Aorta (tissue), 5 donors: ENCODE data around the gene PDE8A. TPM values are rescaled to one million over a fixed set of nuclear protein-coding genes. Genes with fewer than 3 reads are reported as not detected.

ENCODE experiments used
- ATAC-seq: fragments of 200-7000 bp; cut with Tn5 transposase; one replicate; pipeline ENCODE4 v1.9.1; 2022; ENCODE audit warnings: moderate library complexity; ENCODE audit not compliant: low FRiP score
- DNase-seq, 2 donors: peaks; one replicate each; pipeline ENCODE4 v3.0.0-alpha.2; 2020
- H3K27ac ChIP-seq, 2 donors: one replicate each; pipeline ENCODE4 v1.5.1; 2013; ENCODE audit warnings: low read length in 2 of 2, mild to moderate bottlenecking in 2 of 2, moderate library complexity in 2 of 2, control low read depth in 1 of 2, inconsistent platforms in 1 of 2, low read depth in 1 of 2
- H3K27me3 ChIP-seq, 2 donors: one replicate each; pipeline ENCODE4 v1.6.1; 2013; ENCODE audit warnings: control low read depth in 1 of 2, low read length in 1 of 2, mild to moderate bottlenecking in 1 of 2, moderate library complexity in 1 of 2; ENCODE audit not compliant: insufficient read depth in 2 of 2, control insufficient read depth in 1 of 2
- H3K36me3 ChIP-seq, 2 donors: one replicate each; pipeline ENCODE4 v1.6.1; 2013; ENCODE audit warnings: control low read depth in 1 of 2, low read length in 1 of 2, mild to moderate bottlenecking in 1 of 2; ENCODE audit not compliant: insufficient read depth in 2 of 2, control insufficient read depth in 1 of 2
- H3K4me1 ChIP-seq, 2 donors: one replicate each; pipeline ENCODE4 v1.6.1; 2013; ENCODE audit warnings: low read length in 2 of 2, control low read depth in 1 of 2, mild to moderate bottlenecking in 1 of 2, moderate library complexity in 1 of 2; ENCODE audit not compliant: insufficient read depth in 2 of 2, control insufficient read depth in 1 of 2
- H3K4me3 ChIP-seq, 2 donors: one replicate each; pipeline ENCODE4 v1.5.1; 2013; ENCODE audit warnings: low read length in 2 of 2, control low read depth in 1 of 2, mild to moderate bottlenecking in 1 of 2
- H3K9me3 ChIP-seq: one replicate; pipeline ENCODE4 v1.6.1; 2013; ENCODE audit warnings: mild to moderate bottlenecking, low read length; ENCODE audit not compliant: control insufficient read depth
- WGBS, 2 donors: extraction: QIAGEN DNeasy Blood & Tissue Kit; methylation state at CpG; one replicate each; pipeline ENCODE4 v1.1.7; 2013; 5-methylcytosine and 5-hydroxymethylcytosine counted together
- intact Hi-C, 2 donors: fragments of 100-400 bp; cut with DNase I; formaldehyde crosslinking; loops; one replicate each; pipeline versions ENCODE4 v1.14.2 to v1.15.0; 2022
- polyA plus RNA-seq, 2 donors: library from polyadenylated mRNA; stranded (reverse); fragments of 200-250 nt; gene quantifications; one replicate each; pipeline ENCODE4 v1.2.3, GENCODE V29; 2013
- total RNA-seq, 2 donors: library from RNA; stranded (reverse); fragmentation: NEBNext Ultra II Directional; extraction: Animal tissue kit (Norgen Biotek cat#: 25700); gene quantifications; one replicate each; pipeline ENCODE4 v1.2.1, GENCODE V29; 2021
- donor health status: healthy with polysubstance abuse.
- donor health status: Bipolar disorder and iron deficiency.
- donor health status: DM: no; HTN: no; CAD: no.
- donor health status: DM: no; HTN: no; CAD: no.
- donor health status: DM: yes; HTN: yes; CAD: no.

Gene PDE8A
- total and polyA plus RNA-seq, 4 donors, result 8.5 to 71.1 (median 46.6) TPM

DNA sequence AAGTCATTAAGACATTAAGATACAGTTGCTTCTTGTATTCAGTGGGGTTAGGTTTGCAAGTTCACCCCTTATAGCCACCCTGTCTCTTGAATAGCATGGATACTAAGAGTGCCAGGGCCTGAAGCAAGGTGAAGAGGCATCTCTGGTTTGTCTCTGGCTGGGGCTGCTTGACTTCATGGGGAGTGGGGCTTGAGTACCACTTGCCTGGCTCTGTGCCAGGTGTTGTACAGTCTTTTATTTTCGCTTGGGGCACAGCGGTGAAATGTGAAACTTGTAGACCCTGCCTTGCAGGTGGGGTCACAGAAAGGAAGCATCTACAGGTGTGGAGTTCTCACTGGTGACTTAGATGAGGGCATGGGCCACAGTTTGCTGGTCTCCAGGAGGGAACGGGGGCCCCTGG lies 152.1 kb downstream of the PDE8A start:
- no peak overlapping the region for H3K27ac ChIP-seq
- intact Hi-C loops, result no loop called here
- ATAC-seq (no peak), DNase-seq (no peak)
- H3K4me1 ChIP-seq, result no peaks in the 10 kb centered on the region
- H3K4me3 ChIP-seq, result no peak overlapping the region
- no peaks in the 10 kb centered on the region for H3K9me3 ChIP-seq
- no peaks in the 10 kb centered on the region for H3K27me3 ChIP-seq
- WGBS, 2 donors, result 97 to 98% methylated on average over 3 of the region's 3 CpGs
- H3K36me3 ChIP-seq, result peaks cover 0 to 11% of the 10 kb centered on the region in 2 donors

DNA sequence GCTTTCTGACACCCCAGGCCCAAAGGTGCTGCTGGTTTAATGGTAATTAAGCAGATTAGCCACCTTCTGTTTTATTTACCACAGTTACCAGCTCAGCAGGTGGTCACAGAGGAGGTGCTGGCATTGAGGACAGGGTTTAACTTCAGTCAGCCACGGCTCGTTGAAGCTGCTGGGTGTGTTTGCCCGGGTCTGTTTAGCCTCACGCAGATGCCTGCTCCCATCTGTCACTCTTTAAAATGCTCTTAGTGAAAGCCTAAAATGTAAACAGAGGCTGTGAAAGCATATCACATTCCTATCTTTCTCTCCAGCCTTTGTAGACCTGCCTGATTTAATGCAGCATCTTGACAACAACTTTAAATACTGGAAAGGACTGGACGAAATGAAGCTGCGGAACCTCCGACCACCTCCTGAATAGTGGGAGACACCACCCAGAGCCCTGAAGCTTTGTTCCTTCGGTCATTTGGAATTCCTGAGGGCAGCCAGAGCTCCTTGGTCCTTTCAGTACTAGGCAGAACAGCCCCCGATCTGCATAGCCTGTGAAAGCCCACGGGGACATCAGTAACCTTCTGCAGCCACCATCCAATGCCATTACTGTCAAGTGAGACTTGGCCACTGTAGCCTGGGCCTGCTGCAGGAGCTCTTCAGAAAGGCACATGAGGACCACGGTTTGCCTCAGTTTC lies 156.0 kb downstream of the PDE8A start:
- ATAC-seq, result no peak
- H3K27me3 ChIP-seq, result no peaks in the 10 kb centered on the region

DNA sequence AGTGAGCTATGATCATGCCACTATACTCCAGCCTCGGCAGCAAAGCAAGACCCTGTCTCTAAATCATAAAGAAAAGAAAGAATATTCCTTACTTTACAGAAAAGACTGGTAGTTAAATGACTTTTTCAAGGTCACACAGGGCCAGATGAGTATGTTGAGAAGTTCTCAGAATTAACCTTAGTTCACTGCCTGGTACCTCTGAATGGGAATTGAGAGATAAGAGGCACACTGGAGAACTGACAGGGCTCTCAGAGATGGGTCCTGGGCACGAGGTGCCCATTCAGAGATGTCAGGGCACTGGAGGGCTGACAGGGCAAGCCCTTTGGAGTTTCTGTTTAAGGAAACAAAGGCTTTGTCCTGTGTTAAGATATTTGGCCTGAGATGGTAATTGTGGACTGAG lies 157.7 kb downstream of the PDE8A start:
- Histone ChIP-seq H3K27me3 (no peaks in the 10 kb centered on the region), H3K4me1 (peaks cover 0 to 4% of the 10 kb centered on the region in 2 donors), H3K27ac (no peak overlapping the region), H3K4me3 (no peak overlapping the region), H3K9me3 (no peaks in the 10 kb centered on the region), H3K36me3 (peaks cover 0 to 11% of the 10 kb centered on the region in 2 donors)
- DNase-seq (no peak), ATAC-seq (no peak)
- 90 to 94% methylated on average over 2 of the region's 2 CpGs for WGBS, 2 donors
- intact Hi-C loops, result no loop called here

More for the DNA sequence above, 156.0 kb downstream of the PDE8A start:
- Histone ChIP-seq H3K4me3 (no peak overlapping the region), H3K9me3 (no peaks in the 10 kb centered on the region), H3K4me1 (peaks cover 0 to 4% of the 10 kb centered on the region in 2 donors), H3K36me3 (peaks cover 0 to 11% of the 10 kb centered on the region in 2 donors), H3K27ac (no peak overlapping the region)
- WGBS, 2 donors, result 59 to 70% methylated on average over 11 of the region's 11 CpGs
- intact Hi-C loops, result no loop called here
- DNase-seq, result no peak

DNA sequence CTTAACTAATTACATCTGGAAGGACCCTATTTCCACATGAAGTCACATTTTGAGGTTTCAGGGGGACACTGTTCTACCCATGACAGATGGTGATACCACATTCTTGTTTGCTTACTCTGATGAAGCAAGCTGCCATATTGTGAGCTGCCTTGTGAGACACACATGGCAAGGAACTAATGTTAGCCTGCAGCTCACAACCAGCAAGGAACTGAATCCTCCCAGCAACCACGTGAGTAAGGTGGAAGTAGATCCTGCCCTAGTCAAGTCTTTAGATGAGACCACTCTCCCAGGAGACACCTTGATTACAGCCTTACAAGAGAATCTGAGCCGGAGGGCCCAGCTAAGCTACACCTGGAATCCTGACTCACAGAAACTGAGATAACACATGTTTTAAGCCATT lies 160.1 kb downstream of the PDE8A start:
- intact Hi-C loops, result no loop called here
- 78 to 84% methylated on average over 2 of the region's 2 CpGs for WGBS, 2 donors
- peaks cover 0 to 8% of the 10 kb centered on the region in 2 donors for H3K36me3 ChIP-seq
- DNase-seq, result no peak
- no peaks in the 10 kb centered on the region for H3K9me3 ChIP-seq
- no peak overlapping the region for H3K27ac ChIP-seq
- no peak overlapping the region for H3K4me3 ChIP-seq
- no peaks in the 10 kb centered on the region for H3K27me3 ChIP-seq
- peaks cover 0 to 4% of the 10 kb centered on the region in 2 donors for H3K4me1 ChIP-seq
- ATAC-seq, result no peak

DNA sequence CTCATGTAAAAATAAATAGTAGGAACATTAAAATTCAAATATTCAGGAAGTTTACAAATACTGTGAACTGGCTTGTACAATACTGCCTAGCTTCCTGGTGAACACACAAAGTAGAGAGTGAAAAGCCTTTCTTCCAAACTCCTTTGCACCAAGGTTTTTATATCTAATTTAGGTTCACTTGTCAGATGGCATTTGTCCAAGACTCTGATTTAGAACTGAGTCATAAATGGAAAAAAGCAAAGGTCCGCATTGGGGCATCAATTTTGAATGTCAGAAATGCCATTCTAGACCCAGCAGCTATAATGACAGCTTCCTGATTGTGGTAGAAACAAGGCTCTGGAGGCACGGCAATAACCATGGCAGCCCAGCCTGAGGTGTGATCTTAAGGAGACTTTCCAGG lies 160.7 kb downstream of the PDE8A start:
- ATAC-seq (no peak), DNase-seq (no peak)
- Histone ChIP-seq H3K4me3 (no peak overlapping the region), H3K27ac (no peak overlapping the region), H3K36me3 (peaks cover 0 to 4% of the 10 kb centered on the region in 2 donors), H3K9me3 (no peaks in the 10 kb centered on the region), H3K27me3 (no peaks in the 10 kb centered on the region), H3K4me1 (peaks cover 0 to 4% of the 10 kb centered on the region in 2 donors)
- intact Hi-C loops, result no loop called here
- WGBS, 2 donors, result 4 to 5% methylated on average over 2 of the region's 2 CpGs

DNA sequence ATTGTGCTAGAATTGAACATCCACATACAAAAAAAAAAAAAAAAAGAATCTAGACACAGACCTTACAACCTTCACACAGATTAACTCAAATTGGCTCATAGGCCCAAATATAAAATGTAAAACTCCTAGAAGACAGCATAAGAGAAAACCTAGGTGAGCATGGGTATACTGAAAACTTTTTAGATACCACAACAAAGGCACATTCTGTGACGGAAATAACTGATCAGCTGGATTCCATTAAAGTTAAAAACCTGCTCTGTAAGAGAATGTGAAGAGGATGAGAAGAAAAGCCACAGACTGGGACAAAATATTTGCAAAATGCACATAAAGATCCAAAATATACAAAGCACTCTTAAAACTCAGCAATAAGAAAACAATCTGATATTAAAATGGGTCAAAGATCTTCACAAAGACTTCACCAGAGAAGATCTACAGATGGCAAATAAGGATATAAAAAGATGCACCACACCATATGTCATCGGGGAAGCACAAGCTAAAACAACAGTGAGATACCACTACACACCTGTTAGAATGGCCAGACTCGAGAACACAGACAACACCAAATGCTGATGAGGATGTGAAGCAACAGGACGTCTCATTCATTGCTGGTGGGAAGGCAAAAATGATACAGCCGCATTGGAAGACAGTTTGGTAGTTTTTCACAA lies 167.9 kb downstream of the PDE8A start:
- H3K4me3 ChIP-seq, result no peak overlapping the region
- DNase-seq (no peak), ATAC-seq (no peak)
- no peaks in the 10 kb centered on the region for H3K4me1 ChIP-seq
- no peaks in the 10 kb centered on the region for H3K9me3 ChIP-seq
- no peaks in the 10 kb centered on the region for H3K36me3 ChIP-seq
- intact Hi-C loops, result no loop called here
- 79 to 80% methylated on average over 5 of the region's 5 CpGs for WGBS, 2 donors
- H3K27me3 ChIP-seq, result peaks cover 0 to 2% of the 10 kb centered on the region in 2 donors
- H3K27ac ChIP-seq, result no peak overlapping the region

DNA sequence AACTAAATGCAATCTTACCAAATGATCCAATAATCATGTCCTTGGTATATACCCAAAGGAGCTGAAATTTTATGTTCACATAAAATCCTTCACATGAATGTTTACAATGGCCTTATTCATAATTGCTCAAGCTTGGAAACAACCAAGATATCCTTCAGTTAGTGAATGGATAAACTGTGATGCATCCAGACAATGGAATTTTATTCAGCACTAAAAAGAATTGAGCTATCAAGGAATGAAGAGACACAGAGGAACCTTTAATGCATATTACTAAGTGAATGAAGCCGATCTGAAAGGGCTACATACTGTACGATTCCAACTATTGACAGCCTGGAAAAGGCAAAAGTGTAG lies 168.4 kb downstream of the PDE8A start:
- ATAC-seq (no peak), DNase-seq (no peak)
- WGBS, 2 donors, result 81 to 87% methylated on average over 2 of the region's 2 CpGs
- intact Hi-C loops, result no loop called here
- H3K4me1 ChIP-seq, result no peaks in the 10 kb centered on the region
- no peak overlapping the region for H3K4me3 ChIP-seq
- no peaks in the 10 kb centered on the region for H3K9me3 ChIP-seq
- H3K27me3 ChIP-seq, result peaks cover 0 to 2% of the 10 kb centered on the region in 2 donors
- H3K27ac ChIP-seq, result no peak overlapping the region
- no peaks in the 10 kb centered on the region for H3K36me3 ChIP-seq

DNA sequence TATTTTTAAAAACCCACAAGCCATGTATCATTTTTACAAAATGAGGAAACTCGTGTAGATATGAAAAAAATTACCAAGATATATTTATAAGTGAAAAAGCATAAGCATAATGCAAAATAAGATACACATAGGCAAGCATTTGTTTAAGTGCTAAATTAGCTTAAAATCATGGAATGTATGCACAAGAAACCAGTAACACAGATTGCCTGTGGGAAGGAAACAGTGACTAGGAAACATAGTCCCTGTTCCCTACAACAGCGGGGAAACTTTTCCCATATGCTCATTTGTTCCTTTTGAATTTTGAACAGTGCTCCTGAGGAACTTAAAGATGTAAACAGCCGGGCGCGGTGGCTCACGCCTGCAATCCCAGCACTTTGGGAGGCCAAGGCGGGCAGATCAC lies 169.5 kb downstream of the PDE8A start:
- Histone ChIP-seq H3K4me1 (no peaks in the 10 kb centered on the region), H3K9me3 (no peaks in the 10 kb centered on the region), H3K27ac (no peak overlapping the region), H3K36me3 (no peaks in the 10 kb centered on the region), H3K4me3 (no peak overlapping the region), H3K27me3 (peaks cover 0 to 2% of the 10 kb centered on the region in 2 donors)
- intact Hi-C loops, result no loop called here
- DNase-seq (no peak), ATAC-seq (no peak)
- 86 to 89% methylated on average over 7 of the region's 7 CpGs for WGBS, 2 donors

DNA sequence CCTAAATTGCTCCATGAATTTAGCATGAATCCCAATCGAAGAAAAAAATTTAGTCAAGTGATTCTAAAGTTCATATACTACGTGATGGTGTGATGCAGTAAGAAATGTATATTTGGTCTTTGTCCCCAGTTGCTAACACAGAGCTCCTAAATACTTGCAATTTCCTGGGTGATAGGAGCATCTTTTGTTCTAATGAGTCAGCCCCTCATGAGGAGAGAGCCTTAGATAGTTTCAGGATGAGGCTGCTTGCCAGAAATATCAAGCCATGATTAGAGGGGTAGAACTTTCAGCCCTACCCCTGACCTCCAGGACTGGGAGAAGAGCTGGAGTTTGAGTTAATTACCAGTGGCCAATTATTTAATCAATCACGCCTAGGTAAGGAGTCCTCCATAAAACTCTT lies 170.2 kb downstream of the PDE8A start:
- 90 to 93% methylated on average over 3 of the region's 3 CpGs for WGBS, 2 donors

More for the DNA sequence above, 170.2 kb downstream of the PDE8A start:
- Histone ChIP-seq H3K9me3 (no peaks in the 10 kb centered on the region), H3K27ac (no peak overlapping the region), H3K4me1 (no peaks in the 10 kb centered on the region), H3K27me3 (peaks cover 0 to 2% of the 10 kb centered on the region in 2 donors), H3K4me3 (no peak overlapping the region), H3K36me3 (no peaks in the 10 kb centered on the region)
- DNase-seq, result no peak
- no peak for ATAC-seq
- intact Hi-C loops, result no loop called here
